HG03064 (cell line): Measurements from ENCODE around the gene NBDY.

Experiments used
- ATAC-seq: cut with Tn5 transposase; IDR thresholded peaks from one replicate; pipeline ENCODE4 v1.9.1; 2021; ENCODE audit warnings: low read depth; ENCODE audit not compliant: unreplicated experiment

Gene NBDY

DNA sequence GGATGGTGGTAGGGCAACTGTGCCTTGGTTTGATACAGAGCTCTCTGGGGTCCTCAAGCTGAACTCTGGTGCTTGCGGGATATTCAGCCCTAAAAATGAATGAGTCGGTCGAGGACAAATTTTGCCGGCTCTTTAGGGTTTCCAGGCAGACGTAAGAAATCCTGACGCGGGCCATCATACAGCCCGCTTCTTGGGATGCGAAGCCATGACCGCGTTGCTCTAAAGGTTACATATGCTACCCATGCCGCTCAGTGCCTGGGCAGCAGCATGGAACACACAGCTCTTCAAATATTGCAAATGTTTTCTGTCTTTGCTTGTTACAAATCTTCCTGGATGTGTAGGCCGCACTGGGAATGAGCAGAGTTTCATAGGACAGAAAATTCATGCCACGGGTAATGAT, 55.6 kb downstream of the NBDY start:
- no peak for ATAC-seq

DNA sequence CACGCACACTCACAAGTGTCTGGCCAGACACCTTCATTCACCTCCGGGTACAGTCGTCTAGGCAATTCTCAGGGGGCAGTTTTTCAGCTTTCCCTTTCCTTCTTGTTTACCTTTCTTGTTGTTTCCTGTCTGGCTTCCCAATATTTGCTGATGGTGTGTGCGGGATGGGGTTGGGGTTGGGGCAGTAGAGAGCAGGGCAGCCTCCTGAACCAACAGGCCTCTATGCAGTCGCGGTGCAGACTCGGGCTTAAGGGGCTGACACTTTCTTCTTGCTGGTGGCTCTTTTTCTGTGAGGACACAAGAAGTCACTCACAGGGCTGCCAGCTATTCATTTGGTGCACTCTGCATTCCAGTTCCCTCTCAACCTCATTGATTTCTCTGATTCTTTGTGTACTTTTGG, 56.4 kb downstream of the NBDY start:
- ATAC-seq: no peak

DNA sequence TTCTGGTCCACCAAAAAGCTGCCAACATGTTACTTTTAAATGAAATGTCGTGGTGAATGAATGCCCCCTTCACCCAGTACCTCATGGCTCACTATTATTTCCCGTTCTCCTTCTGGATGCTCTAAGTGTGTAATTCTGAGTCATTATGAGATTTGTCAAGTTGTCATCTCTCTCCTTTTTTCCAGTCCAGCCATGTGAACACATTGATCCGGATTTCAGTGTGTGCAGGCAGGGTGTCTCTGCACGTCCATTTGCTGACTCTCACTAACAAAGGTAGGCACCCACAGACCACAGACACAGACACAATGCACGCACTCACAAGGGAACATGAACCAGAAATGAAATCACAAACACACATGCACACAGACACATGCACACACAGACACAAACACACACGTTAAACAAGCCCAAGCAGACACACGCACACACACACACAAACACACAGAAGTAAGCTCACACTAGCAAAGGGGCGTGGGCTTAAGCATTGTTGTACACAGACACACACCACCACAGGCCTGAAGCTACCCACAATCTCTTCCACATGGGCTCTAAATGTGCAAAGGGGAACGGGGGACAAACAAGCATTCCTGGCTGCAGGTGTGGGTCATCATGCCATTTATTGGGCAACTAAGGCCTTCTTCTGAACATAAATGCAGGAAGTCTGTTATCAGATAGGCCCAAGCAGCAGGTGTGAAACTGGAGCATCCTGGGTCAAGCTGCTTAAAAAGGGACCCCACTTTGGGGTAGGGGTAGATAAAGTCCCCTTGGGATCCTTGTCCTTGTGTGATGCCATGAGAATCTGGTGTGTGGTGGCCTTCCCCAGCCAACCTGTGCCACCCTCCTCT, 58.1 kb downstream of the NBDY start:
- no peak for ATAC-seq

DNA sequence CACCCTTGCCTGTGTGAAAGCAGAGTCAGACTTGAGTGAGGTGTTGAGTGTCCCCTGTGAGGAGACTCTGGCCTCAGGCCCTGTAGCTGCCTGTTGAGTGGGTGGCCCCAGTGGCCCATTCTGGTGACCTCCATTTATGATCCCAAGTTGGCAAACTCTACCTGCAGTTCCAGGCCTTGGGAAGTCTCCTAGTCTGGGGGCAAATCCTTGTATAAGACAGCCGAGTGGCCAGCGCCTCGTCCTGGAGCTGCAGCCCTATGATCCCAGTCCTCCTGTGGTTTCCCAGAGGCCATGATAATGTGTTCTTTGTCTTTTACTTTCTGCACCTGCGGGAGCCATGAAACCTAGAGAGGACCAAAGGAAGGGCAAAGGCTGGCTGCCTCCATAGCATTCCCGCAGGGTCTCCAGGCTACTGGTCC, 58.7 kb downstream of the NBDY start:
- ATAC-seq: no peak

DNA sequence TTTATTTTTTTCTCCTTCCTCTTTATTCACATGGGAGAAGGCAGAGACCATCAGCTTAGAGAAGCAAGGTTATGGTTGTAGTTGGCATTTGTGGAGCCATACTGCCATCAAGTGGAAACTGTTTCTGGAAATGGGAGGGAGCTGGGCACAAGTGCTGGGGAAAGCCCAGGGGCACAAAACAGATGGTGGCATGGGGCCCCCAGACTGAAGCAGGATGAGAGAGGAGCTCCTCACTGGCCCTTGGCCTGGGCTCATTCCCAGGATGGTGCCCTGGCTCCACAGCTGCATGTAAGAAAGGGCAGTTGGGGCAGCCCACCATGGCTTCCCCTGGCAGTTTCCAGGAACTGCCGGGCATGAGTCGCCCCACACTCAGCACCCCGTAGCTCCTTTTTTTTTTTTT, 59.2 kb downstream of the NBDY start:
- ATAC-seq: no peak

DNA sequence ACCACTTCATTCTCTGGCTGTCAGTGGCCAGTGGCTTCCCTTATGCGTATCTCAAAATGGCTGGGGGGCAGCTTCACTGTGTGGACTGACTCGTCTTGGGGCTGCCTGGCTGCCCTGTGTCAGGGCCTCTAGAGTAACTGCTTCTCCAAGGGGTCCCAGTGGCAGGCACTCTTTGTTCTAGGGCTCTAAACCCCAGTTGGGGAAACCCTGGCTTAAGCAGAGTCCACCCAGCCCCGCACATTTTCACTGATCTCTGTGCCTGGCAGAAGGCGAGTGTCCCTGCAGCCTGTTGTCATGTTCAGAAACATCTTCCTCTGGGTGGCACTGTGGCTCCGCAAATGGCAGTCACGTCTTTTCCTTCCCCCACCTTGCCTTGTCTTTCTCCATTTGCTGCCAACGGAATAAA, 59.7 kb downstream of the NBDY start:
- ATAC-seq: no peak

DNA sequence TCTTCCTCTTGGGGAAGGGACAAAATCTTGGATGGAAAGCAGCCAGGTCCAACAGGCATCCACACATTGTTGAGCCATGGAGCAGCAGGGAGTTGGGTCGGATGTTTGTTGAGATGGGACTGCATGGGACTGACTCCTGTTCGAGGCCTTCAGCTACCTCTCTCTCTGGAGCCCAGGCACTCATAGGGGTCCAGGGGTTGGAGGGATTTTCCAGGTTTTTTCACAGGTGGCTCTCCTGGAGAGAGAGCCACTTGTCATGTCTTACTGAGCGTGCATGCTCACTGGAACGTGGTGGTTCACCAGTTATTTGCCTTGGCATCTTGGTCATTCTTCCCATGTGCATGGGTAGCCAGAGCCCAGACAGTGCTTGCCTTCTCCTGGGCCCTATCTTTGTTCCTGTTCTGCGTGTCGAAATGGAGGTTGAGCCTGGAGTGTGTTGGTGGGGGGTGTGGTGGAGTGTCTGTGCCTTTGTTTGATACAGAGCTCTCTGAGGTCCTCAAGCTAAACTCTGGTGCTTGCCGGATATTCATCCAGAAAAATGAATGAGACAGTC, 60.6 kb downstream of the NBDY start:
- ATAC-seq: no peak

DNA sequence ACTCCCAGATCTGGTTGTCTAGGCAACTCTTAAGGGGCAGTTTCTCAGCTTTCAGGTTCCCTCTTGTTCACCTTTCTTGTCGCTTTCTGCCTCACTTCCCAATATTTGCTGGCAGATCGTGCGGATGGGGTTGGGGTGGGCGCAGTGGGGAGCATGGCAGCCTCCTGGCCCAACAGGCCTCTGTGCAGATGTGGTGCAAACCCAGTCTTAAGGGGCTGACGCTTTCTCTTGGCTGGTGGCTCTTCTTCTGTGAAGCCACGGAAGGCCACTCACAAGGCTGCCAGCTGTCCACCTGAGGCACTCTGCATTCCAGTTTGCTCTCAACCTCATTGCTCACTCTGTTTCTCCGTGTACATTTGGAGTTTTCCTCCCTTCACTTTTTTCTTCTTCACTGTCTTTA, 61.7 kb downstream of the NBDY start:
- ATAC-seq: no peak

DNA sequence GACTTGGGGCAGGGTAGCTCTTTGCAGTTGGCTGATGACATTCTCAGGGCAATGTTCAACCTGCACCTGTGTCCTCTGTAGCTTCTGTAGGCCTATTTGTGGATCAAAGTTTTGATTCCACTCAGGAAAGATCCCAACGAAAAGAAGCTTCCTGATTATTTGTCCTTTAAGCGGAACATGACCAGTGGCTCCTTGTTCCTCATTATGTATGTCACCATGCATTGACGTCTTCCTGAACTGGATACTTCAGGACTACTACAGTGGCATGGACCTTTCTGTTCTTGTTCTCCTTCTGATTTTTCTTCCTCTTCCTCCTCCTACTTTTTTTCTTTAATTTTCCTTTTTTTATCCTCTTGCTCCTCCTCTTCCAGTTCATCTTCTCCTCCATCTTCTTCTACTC, 62.4 kb downstream of the NBDY start:
- no peak for ATAC-seq

DNA sequence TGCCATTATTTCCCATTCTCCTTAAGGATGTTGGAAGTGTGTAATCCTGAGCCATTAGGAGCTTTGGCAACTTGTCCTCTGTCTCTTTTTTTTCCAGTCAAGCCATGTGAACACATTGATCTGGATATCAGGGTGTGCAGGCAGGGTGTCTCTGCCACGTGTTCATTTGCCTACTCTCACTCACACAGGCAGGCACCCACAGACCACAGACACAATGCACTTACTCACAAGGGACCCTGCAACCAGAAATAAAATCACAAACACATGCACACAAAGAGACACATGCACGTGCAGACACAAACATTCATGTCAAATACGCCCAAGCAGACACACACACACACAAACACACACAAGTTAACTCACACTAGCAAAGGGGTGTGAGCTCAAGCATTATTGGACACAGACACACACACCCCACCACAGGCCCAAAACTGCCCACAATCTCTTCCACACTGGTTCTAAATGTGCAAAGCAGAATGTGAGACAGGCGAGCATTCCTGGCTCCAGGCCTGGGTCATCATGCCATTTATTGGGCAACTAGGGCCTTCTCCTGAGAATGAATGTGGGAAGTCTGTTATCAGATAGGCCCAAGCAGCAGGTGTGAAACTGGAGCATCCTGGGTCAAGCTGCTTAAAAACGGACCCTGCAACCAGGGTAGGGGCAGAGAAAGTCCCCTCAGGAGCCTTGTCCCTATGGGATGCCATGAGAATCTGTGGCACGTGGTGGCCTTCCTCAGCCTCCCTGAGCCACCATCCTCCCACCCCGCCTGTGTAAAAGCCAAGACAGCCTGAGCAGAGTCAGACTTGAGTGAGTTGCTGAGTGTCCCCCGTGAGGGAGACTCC, 63.4 kb downstream of the NBDY start:
- ATAC-seq: no peak

DNA sequence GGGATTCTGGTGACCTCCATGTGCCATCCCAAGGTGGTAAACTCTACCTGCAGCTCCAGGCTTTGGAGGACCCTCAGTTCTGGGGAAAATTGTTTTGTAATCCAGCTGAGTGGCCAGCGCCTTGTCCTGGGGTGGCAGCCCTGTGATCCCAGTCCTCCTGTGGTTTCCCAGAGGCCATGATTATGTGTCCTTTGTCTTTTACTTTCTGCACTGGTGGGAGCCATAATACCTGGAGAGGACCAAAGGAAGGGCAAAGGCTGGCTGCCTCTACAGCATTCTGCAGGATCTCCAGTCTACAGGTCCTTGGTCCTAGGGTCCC, 64.0 kb downstream of the NBDY start:
- ATAC-seq: no peak

DNA sequence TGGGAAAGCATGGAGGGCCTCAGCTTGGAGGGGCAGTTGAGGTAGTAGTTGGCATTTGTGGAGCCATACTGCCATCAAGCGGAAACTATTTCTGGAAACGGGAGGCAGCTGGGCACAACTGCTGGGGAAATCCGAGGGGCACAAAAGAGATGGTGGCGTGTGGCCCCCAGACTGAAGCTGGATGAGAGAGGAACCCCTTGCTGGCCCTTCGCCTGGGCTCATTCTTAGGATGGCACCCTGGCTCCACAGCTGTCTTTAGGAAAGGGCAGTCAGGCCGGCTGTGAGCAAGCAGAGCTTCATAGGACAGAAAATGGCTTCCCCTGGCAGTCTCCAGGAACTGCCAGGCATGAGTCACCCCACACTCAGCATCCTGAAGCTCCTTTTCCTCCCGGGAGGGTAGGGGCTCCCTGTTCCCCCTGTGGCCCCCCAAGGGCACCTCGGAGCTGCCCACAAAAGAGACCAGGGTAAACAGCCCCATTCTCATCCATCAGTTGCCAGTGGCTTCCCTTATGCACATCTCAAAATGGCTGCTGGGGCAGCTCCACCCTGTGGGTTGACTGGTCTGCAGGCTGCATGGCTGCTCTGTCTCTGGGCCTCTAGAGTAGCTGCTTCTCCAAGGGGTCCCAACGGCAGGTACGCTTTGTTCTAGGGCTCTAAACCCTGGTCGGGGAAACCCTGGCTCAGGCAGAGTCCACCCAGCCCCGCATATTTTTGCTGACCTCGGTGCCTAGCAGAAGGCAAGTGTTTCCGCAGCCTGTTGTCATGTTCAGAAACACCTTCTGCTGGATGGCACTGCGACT, 64.7 kb downstream of the NBDY start:
- no peak for ATAC-seq

DNA sequence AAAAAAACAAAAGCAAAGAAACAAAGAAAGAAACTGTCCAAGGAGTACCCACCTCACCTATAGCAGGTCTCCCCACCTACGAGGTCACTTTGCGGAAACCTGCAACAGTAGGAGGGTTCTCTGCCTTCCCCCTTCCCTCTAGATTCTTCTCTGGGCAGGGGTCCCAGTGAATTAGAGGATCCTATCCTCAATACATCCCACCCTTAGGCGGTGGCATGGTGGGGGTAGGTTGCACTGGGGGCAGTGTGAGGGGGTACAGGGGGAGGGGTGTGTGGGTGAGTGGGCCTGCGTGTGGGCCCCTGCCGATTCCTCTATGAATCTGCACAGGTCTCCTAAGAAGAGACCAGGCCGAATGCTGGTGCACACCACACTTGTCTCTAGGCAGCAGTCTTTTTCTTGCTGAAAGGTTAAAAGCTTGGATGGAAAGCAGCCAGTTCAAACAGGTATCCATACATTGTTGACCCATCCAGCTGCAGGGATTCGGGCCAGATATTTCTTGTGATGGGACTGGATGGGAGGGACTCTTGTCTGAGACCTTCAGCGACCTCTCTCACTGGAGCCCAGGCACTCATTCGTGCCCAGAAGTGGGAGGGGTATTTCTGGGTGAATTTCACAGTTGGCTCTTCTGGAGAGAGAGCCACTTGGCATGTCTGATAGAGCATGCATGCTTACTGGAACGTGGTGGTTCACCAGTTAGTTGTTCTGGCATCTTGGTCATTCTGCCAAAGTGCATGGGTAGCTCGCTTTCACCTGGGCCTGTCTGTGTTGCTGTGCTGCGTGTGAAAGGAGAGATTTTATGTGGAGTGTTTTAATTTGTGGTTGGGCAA, 65.6 kb downstream of the NBDY start:
- ATAC-seq: no peak

DNA sequence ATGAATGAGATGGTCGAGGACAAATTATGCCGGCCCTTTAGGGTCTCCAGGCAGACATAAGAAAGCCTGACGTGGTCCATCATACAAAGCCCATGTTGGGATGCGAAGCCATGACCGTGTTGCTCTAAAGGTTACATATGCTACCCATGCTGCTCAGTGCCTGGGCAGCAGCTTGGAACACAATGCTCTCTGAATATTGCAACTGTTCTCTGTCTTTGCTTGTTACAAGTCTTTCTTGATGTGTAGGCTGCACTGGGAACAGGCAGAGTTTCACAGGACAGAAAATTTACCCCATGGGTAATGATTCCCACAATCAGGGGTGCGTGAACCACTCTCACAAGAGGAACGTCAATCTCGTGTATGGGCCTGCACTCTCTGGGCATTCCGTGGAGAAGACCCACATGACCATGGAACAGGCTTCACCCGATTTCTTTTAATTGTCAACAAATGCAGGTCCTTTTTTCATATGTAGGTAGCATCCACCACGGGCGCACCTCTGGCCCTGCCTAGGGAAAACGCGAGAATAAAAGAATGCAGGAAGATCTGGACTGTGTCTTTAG, 66.3 kb downstream of the NBDY start:
- no peak for ATAC-seq

DNA sequence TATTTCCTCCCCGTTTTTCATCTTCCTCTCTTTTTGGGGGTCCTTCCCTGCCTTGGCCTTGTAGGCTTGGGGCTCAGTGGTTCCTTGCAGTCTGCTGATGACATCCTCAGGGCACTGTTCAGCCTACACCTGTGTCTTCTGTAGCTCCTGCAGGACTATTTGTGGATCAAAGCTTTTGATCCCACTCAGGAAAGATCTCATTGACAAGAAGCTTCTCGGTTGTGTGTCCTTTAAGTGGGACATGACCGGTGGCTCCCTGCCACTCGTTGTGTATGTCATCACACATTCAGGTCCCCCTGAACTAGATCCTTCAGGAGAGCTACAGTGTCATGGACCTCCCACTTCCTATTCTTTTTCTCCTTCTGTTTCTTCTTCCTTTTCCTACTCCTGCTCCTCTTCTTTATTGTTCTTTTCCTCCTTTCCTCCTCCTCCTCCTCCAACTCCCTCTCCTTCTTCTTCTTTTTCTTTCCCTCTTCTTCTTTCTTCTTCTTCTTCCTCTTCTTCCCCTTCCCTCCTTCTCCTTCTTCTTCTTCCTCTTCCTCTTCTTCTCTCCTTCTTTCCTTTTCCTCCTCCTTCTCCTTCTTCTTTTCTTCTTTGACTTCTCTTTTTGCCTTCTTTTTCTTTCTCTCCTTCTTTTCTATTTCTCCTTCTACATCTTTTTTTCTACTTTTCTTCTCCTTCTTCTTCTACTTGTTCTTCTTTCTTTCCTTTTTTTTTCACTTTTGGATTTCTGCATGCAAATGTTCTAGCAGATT, 67.8 kb downstream of the NBDY start:
- ATAC-seq: no peak

DNA sequence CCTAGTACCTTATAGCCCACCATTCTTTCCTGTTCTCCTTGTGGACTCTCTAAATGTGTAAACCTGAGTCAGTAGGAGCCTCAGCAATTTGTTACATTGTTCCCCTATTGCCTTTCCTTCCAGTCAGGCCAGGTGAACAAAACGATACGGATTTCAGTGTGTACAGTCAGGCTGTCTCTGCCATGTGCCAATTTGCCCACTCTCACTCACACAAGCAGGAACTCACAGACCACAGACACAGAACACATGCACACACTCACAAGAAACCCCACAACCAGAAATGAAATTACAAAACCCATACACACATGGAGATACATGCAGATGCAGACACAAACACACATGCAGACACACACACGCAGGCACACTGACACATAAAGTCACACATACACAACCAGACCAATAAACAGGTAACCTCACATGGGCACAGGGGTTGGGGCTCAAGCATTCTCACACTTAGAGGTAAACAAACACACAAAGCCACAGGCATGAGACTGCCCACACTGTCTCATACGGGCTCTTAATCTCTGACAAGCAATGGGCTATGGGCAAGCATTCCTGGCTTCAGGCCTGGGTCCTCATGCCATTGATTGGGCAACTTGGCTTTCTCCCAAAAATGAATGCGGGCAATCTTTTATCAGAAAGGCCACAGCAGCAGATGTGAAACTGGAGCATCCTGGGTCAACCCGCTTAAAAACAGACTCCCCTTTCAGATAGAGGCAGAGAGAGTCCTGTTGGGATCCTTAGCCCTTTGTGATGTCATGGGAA, 68.7 kb downstream of the NBDY start:
- ATAC-seq: no peak

DNA sequence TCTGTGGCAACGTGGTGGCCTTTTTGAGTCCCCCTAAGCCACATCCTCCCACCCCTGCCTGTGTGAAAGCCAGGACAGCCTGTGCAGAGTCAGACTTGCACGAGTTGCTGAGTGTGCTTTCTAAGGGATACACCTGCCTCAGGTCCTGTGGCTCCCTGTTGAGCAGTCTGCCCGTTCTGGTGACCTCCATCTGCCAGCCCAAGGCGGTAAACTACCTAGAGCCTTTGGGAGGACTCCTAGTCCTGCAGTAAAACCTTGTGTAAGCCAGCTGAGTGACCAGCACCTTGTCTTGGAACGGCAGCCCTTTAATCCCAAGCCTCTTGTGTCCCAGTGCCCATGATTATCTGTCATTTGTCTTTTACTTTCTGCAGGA, 69.3 kb downstream of the NBDY start:
- ATAC-seq: no peak
